DND-41 (cell line): ENCODE measurements around the gene BACH2.
"Not testable (repeated sequence)": the region's sequence is repeated elsewhere in the genome, so short reads cannot be mapped to it uniquely, and the experiment has no call there.

Source experiments
- ATAC-seq: fragments of 200-7000 bp; cut with Tn5 transposase; 3 replicates; pipeline ENCODE4 v1.9.1; 2021; ENCODE audit warnings: low read depth; ENCODE audit not compliant: insufficient read depth
- DNase-seq: peaks from one replicate; pipeline ENCODE4 v3.0.0-alpha.2; 2020
- H2AFZ ChIP-seq: 2 replicates; pipeline ENCODE4 v1.6.0; 2012; ENCODE audit warnings: low read depth, low read length
- H3K27ac ChIP-seq: 2 replicates; pipeline ENCODE4 v1.5.1; 2012; ENCODE audit warnings: low read length, inconsistent platforms
- H3K27me3 ChIP-seq: fragments of 200-600 bp; sonication (generic); 2 replicates; pipeline ENCODE4 v1.6.0; 2012; ENCODE audit warnings: low read length, mild to moderate bottlenecking, inconsistent platforms; ENCODE audit not compliant: insufficient read depth, poor library complexity
- H3K36me3 ChIP-seq: 2 replicates; pipeline ENCODE4 v1.5.1; 2012; ENCODE audit warnings: low read length, inconsistent platforms; ENCODE audit not compliant: insufficient read depth
- H3K4me1 ChIP-seq: 2 replicates; pipeline ENCODE4 v1.5.1; 2012; ENCODE audit warnings: mild to moderate bottlenecking, low read length; ENCODE audit not compliant: insufficient read depth
- H3K4me2 ChIP-seq: 2 replicates; pipeline ENCODE4 v1.6.0; 2012; ENCODE audit warnings: mild to moderate bottlenecking, moderate library complexity, low read length, inconsistent platforms; ENCODE audit not compliant: insufficient read depth
- H3K4me3 ChIP-seq, 2 experiments: fragments of 200-600 bp in 1 of 2; shearing (Covaris generic) in 1 of 2; 2 replicates each; pipeline ENCODE4 v1.5.1; 2012 to 2016; ENCODE audit warnings: inconsistent platforms in 2 of 2, low read length in 2 of 2, mild to moderate bottlenecking in 2 of 2, low read depth in 1 of 2, moderate library complexity in 1 of 2
- H3K79me2 ChIP-seq: 2 replicates; pipeline ENCODE4 v1.6.0; 2012; ENCODE audit warnings: low read length, inconsistent platforms; ENCODE audit not compliant: insufficient read depth
- H3K9ac ChIP-seq: 2 replicates; pipeline ENCODE4 v1.6.0; 2012; ENCODE audit warnings: low read depth, mild to moderate bottlenecking, inconsistent platforms, low read length, moderate library complexity
- H3K9me3 ChIP-seq: 2 replicates; pipeline ENCODE4 v1.5.1; 2012; ENCODE audit warnings: low read length, moderate library complexity, mild to moderate bottlenecking, inconsistent platforms; ENCODE audit not compliant: insufficient read depth, severe bottlenecking
- H4K20me1 ChIP-seq: 2 replicates; pipeline ENCODE4 v1.6.0; 2012; ENCODE audit warnings: low read length; ENCODE audit not compliant: insufficient read depth
- EZH2 ChIP-seq: IDR thresholded peaks from 3 replicates; pipeline ENCODE4 v1.6.1; 2012; ENCODE audit warnings: borderline replicate concordance, low read depth, mild to moderate bottlenecking, moderate library complexity, low read length, inconsistent platforms; ENCODE audit not compliant: severe bottlenecking
- TF ChIP-seq, protein P1 (sequence below): IDR thresholded peaks from 2 replicates; pipeline ENCODE4 v1.5.1; 2012; ENCODE audit warnings: borderline replicate concordance, low read length, moderate library complexity, mild to moderate bottlenecking; ENCODE audit not compliant: poor library complexity, severe bottlenecking; ENCODE audit errors: extremely low read depth

Gene BACH2

DNA sequence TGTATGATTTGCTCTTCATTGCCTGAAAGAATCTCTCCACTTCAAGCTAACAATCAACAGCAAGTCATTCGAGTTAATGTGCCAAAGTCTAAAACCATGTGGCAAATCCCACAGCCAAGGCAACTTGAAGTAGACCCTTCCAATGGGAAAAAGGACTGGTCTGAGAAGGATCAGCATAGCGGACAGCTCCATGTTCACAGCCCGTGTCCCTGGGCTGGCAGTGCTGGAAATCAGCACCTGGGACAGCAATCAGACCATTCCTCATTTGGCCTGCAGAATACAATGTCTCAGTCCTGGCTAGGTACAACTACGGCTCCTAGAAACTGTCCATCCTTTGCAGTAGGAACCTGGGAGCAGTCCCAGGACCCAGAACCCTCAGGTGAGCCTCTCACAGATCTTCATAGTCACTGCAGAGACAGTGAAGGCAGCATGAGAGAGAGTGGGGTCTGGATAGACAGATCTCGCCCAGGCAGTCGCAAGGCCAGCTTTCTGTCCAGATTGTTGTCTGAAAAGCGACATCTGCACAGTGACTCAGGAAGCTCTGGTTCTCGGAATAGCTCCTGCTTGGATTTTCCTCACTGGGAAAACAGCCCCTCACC is 401.3 kb downstream of the BACH2 start:
- H3K27ac ChIP-seq: no peak overlapping the region
- peak; percentile 66 for DNase-seq
- no peaks in the 10 kb centered on the region for H3K9me3 ChIP-seq
- H3K4me2 ChIP-seq: no peak overlapping the region
- H2AFZ ChIP-seq: no peak overlapping the region
- H3K27me3 ChIP-seq: no peaks in the 10 kb centered on the region
- H3K4me1 ChIP-seq: no peaks in the 10 kb centered on the region
- peak; percentile 98 for ATAC-seq
- H3K36me3 ChIP-seq: no peaks in the 10 kb centered on the region
- TF ChIP-seq, protein P1, sequence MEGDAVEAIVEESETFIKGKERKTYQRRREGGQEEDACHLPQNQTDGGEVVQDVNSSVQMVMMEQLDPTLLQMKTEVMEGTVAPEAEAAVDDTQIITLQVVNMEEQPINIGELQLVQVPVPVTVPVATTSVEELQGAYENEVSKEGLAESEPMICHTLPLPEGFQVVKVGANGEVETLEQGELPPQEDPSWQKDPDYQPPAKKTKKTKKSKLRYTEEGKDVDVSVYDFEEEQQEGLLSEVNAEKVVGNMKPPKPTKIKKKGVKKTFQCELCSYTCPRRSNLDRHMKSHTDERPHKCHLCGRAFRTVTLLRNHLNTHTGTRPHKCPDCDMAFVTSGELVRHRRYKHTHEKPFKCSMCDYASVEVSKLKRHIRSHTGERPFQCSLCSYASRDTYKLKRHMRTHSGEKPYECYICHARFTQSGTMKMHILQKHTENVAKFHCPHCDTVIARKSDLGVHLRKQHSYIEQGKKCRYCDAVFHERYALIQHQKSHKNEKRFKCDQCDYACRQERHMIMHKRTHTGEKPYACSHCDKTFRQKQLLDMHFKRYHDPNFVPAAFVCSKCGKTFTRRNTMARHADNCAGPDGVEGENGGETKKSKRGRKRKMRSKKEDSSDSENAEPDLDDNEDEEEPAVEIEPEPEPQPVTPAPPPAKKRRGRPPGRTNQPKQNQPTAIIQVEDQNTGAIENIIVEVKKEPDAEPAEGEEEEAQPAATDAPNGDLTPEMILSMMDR: no peak
- TF ChIP-seq EZH2: no peak
- H3K9ac ChIP-seq: no peak overlapping the region
- no peaks in the 10 kb centered on the region for H4K20me1 ChIP-seq
- H3K4me3 ChIP-seq: no peak overlapping the region
- H3K79me2 ChIP-seq: no peaks in the 10 kb centered on the region

DNA sequence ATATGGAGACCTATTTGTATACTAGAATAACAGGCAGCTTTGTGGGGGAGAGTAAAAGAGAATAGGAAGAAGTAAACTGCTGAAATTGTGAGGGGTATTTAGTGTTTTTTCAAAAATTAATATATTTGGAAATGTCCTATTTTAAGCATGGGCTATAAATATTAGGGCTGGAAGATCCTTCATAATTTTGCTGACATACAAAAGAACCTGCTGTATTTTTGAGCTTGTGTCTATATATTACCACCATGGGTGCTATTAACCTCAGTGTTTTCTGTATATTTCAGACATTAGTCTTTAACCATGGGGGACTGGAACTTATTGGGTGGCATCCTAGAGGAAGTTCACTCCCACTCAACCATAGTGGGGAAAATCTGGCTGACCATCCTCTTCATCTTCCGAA is 402.5 kb downstream of the BACH2 start, which contains the start of gene GJA10:
Gene GJA10, plus strand, starts transcription at position 301 of the 400 bp plus-strand sequence. Its CDS starts 0 bp downstream, at position 301.
- TF ChIP-seq, protein P1: no peak
- TF ChIP-seq EZH2: no peak
- no peaks in the 10 kb centered on the region for H3K27me3 ChIP-seq
- no peaks in the 10 kb centered on the region for H3K36me3 ChIP-seq
- no peak within 1 kb of the TSS for H3K9ac ChIP-seq
- DNase-seq (no peak), ATAC-seq (no peak)
- H3K4me3 ChIP-seq: no peak within 1 kb of the TSS
- H3K9me3 ChIP-seq: no peaks in the 10 kb centered on the region
- no peak within 1 kb of the TSS for H3K4me2 ChIP-seq
- H4K20me1 ChIP-seq: no peaks in the 10 kb centered on the region
- H2AFZ ChIP-seq: no peak within 1 kb of the TSS
- no peaks in the 10 kb centered on the region for H3K4me1 ChIP-seq
- H3K27ac ChIP-seq: no peak within 1 kb of the TSS
- no peaks in the 10 kb centered on the region for H3K79me2 ChIP-seq

DNA sequence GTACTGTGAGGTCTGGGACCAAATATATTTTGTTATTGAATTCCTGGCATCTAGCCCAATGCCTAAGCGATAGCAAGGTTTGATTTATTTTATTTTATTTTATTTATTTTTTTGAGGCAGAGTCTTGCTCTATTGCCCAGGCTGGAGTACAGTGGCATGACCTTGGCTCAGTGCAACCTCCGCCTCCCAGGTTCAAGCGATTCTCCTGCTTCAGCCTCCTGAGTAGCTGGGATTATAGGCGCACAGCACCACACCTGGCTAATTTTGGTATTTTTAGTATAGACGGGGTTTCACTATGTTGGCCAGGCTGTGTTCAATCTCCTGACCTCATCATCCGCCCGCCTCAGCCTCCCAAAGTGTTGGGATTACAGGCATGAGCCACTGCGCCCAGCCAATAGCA is 404.1 kb downstream of the BACH2 start:
- H2AFZ ChIP-seq, H3K9ac ChIP-seq, H3K36me3 ChIP-seq, ATAC-seq, H3K4me1 ChIP-seq, H3K79me2 ChIP-seq, H3K27me3 ChIP-seq, DNase-seq, H3K9me3 ChIP-seq, H3K4me2 ChIP-seq, H3K27ac ChIP-seq, H3K4me3 ChIP-seq, H4K20me1 ChIP-seq: not testable (repeated sequence)

DNA sequence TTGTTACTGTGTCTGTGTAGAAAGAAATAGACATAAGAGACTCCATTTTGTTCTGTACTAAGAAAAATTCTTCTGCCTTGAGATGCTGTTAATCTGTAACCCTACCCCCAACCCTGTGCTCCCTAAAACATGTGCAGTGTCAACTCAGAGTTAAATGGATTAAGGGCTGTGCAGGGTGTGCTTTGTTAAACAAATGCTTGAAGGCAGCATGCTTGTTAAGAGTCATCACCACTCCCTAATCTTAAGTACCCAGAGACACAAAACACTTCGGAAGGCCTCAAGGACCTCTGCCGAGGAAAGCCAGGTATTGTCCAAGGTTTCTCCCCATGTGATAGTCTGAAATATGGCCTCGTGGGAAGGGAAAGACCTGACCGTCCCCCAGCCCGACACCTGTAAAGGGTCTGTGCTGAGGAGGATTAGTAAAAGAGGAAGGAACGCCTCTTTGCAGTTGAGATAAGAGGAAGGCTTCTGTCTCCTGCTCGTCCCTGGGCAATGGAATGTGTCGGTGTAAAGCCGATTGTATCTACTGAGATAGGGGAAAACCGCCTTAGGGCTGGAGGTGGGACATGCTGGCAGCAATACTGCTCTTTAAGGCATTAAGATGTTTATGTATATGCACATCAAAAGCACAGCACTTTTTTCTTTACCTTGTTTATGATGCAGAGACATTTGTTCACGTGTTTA is 405.7 kb downstream of the BACH2 start:
- H3K27me3 ChIP-seq, H3K36me3 ChIP-seq, H3K9me3 ChIP-seq, H3K4me2 ChIP-seq, H3K27ac ChIP-seq, ATAC-seq, H3K79me2 ChIP-seq, H3K9ac ChIP-seq, DNase-seq, H4K20me1 ChIP-seq, H3K4me3 ChIP-seq, H2AFZ ChIP-seq, H3K4me1 ChIP-seq: not testable (repeated sequence)
